Measurements from ENCODE around the gene GLIS1.

Gene GLIS1

DNA sequence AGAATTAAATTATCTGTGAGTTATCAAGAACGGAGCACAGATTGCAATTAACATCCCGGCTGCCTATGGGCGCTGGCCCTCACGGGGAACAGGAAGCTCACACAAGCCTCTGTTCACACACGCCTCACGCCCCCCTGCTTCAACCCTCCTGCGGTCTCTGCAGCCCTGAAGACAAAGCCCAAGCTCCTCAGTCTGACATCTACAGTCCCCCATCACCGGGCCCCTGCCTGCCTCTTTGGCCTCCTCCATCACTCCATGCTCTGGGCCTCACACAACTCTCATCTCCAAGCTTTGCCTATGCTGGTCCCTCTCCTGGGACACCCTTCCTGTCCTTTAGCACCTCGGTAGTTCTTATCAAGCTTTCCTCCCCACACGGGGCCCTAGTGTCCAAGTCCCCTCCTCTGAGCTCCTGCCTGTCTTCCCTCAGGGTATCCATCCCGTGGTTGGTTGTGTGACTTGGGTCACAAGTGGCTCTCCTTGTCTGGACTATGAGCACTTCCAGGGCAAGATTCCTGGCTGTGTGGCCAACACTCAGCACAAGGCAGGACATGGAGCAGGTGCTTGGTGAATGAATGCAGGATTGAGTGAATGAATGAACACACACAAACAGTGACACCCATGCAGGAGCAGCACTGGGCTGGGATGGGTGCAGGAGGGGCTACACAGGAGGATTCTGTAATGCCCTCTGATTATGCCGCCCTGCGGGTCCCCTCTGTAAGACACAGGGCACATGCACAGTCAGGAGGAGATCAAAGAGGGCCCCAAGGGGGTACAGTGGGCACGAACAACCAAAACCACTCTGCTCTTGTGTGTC, 163.6 kb downstream of the GLIS1 start:
- DNase-seq: no peak

DNA sequence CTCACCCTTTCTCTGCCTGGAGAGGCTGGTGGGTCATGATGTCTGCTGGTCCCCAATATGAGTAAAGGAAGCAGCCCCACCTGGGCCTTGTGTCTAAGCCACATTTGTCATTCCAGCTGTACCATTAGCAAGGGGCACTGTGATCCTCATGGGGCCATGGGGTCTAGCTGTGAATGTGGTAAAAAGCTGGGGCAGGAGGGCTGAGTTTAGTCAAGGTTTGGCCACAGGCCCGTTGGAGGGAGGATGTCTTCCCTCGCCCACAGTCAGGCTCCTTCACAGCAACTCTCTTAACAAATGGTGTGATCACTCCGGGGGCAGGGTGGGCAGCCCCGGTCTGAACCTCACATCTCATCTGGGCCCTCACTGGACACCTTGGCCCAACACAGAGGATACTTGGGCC, 164.3 kb downstream of the GLIS1 start:
- DNase-seq: no peak

DNA sequence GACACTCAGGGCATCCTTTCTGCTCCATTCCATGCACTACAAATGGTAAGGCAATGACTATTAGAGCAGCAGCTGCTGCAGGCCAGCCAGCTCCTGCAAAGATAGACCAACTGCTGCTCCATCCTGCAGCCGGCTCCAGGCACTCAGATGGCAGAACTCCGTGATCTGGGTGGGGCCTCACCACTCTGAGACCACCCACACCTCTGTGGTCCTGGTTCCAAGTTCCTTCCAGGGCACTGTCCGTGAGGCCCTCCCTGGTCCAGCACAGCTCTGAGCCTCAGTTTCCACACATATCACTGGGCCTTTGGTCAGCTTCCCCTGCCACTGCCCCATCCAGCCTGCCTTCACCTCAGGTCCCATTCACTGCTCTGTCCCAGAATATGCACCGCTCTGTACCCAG, 165.0 kb downstream of the GLIS1 start:
- DNase-seq: no peak

DNA sequence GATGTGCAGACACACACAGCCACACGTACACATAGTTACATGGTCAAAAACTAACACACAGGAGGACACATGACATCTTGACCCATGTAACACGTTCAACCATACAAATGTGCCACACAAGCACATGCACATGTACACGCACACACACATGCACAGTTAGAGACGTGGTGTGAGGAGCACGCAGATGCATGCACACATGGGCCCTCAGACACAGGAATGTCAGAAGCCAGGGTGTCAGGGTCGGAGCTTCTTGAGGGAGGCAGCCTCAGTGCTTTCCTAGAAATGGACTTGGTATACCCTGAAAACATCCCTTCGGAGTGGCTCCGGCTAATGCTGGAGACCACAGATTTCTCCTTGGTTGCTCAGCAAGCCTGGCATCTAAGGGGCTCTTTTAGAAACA, 165.4 kb downstream of the GLIS1 start:
- no peak for DNase-seq

DNA sequence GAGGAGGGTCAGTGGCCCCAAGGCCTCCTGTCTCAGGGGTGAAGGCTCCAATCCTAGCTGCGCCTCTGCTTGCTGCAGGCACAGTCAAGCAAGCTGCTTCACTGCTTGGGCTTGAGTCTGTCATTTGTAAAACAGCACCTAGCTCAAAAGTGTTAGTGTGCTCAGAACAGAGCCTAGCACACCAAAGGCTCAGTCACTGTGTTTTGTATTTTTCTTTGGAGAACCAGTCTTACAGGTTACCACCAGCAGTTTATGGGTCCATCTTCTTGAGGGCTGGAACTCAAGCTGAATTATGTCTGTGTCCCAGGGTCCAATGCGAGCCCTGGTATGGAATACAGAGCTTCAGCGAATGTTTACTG, 166.2 kb downstream of the GLIS1 start:
- DNase-seq: no peak

DNA sequence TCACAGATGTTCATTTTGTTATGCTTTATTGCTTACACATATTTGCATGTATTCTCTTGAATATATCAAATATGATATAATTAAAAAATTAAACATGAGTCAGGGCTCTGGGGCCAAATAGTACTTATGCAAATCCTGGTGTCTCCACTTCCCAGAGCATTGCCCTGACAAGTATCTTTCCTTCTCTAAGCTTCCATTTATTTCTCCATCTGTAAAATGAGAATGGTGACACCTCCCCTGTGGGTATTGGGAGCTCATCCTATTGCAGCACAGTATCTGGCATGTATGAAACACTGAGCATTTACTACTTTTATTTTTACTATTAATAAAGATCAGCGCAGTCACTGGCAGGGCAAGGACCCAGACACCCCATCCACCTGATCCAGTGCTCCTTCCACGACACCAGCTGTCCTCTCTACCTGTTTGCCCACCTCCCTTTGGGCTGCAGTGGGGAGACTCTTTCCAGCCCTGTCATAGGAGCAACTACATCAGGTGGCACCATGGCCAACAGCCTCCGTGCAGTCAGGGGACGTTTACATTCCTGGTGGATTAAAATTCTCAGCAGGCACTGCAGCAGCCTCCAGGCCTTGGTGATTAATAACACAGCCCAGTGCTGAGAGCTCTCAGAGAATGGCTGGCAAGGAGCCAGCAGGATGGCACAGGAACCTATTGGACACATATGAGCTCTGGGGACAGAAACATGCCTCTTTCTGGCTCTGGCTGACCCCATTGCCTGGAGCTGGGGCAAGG, 166.7 kb downstream of the GLIS1 start:
- DNase-seq: peak; percentile 34

DNA sequence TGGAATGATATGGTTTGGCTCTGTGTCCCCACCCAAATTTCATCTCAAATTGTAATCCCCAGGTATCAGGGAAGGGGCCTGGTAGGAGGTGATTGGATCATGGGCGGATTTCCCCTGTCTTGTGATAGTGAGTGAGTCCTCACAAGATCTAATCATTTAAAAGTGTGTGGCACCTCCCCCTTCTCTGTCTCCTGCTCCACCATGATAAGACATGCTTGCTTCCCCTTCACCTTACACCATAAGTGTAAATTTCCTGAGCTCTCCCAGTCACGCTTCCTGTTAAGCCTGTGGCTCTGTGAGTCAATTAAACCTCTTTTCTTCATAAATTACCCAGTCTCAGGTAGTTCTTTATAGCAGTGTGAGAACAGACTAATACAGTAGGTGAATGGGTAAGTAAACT, 170.4 kb downstream of the GLIS1 start:
- DNase-seq: no peak

DNA sequence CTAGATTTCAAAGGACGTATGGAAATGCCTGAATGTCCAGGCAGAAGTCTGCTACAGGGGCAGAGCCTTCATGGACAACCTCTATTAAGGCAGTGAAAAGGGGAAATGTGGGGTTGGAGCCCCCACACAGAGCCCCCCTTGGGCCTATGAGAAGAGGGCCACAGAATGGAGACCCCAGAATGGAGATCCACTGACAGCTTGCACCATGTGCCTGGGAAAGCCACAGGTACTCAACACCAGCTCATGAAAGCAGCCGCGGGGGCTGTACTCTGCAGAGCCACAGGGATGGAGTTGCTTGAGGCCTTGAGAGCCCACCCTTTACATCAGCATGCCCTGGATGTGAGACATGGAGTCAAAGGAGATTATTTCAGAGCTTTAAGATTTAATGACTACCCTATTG, 171.1 kb downstream of the GLIS1 start:
- no peak for DNase-seq

DNA sequence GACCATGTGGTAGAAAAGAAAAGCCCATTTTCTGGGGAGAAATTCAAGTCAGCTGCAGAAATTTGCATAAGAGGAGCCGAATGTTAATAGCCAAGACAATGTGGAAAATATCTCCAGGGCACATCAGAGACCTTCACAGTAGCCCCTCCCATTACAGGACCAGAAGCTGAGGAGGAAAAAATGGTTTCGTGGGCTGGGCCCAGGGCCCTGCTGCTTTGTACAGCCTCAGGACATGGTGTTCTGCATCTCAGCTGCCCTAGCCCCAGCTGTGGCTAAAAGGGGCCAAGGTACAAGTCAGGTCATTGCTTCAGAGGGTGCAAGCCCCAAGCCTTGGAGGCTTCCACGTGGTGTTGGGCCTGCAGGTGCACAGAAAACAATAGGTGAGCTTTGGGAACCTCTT, 171.5 kb downstream of the GLIS1 start:
- no peak for DNase-seq

DNA sequence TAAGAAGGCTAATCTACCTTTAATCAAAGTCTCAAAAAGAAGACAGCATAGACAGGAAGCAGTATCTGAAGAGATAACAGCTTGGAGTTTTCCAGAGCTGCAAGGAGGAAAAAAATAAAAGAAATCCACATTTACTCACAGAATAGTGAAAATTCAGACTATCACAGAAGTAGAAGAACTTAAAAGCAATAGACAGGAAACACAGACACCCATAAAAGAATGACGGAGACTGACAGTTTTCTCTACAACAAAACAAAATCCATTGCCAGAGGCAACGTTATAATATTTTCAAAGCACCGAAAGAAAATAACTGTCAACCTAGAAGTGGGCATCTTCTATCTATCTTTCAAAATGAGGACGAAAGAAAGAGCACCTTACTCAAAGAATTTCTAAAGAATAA, 175.4 kb downstream of the GLIS1 start:
- DNase-seq: no peak

DNA sequence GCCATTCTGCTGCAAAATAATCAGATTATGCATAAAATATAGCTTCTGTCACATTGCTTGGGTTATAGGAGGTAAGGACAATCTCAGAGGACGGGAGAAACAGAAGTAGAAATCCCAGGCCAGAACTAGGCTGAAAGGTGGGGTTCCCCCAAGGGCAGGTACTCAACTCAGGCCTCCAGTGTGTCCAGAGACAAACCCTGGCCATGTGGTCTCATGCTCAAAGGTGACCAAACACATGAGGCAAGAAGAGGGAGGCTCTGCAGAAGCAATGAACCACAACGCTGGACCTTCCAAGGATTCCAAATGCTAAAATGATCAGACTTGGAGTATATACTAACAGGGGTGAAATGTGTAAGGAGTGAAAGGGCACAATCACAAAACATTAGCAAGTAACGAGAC, 176.0 kb downstream of the GLIS1 start:
- DNase-seq: no peak

DNA sequence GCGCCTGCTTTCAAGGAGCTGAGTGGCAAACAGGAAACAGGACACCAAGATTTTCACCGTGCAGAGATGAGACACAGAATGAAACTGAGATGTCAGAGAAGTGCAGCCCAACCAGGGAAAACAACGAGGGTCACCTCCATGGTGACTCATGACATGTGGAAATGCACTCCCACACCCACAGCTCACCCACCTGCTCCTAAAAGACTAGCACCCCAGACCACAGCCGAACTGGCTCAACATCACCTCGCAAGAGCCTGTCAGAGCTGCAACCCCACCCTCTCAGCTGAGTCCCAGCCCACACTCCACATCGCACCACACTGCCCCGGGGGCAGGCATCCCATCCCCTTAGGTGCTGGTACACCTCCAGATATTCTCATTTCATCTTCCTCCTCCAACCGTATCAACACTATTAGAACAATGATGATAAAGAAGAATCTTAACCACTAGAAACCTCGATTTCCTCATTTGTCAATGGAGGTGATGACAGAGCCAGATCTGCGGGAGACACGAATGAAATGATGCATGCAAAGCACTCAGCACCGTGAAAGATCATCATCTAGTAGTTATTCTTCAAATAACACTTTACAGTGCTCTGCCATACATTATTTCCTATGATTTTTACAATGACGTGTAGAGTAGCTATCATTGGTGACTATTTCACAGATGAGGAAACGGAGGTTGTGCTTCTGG, 176.5 kb downstream of the GLIS1 start:
- DNase-seq: no peak

DNA sequence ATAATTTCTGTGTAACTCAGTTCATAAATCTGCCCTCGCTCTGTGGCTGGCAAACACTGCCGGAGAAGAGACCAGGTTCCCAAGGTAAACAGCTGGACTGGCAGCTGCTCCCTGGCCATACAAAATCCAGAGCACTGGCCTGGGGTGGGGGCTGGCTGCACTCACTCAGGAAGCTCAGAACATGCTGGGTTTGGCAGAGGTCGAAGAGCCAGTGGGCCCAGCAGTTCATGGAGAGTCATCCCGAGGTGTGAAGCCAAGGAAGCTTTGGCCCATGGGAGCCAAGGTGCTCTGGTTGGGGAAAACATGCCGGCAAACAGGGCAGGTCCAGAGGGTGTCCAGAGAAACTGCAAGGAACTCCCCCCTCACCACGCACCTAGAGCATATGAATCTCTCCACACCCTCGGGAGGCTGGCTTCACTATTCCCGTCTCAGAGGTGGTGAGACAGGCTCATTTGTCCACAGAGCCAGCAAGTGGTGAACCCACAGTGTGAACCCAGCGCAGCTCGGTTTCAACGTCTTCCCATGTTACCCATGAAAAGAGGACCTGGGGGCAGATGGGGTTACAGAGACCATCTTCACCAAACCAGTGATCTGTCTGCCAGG, 177.4 kb downstream of the GLIS1 start:
- no peak for DNase-seq

DNA sequence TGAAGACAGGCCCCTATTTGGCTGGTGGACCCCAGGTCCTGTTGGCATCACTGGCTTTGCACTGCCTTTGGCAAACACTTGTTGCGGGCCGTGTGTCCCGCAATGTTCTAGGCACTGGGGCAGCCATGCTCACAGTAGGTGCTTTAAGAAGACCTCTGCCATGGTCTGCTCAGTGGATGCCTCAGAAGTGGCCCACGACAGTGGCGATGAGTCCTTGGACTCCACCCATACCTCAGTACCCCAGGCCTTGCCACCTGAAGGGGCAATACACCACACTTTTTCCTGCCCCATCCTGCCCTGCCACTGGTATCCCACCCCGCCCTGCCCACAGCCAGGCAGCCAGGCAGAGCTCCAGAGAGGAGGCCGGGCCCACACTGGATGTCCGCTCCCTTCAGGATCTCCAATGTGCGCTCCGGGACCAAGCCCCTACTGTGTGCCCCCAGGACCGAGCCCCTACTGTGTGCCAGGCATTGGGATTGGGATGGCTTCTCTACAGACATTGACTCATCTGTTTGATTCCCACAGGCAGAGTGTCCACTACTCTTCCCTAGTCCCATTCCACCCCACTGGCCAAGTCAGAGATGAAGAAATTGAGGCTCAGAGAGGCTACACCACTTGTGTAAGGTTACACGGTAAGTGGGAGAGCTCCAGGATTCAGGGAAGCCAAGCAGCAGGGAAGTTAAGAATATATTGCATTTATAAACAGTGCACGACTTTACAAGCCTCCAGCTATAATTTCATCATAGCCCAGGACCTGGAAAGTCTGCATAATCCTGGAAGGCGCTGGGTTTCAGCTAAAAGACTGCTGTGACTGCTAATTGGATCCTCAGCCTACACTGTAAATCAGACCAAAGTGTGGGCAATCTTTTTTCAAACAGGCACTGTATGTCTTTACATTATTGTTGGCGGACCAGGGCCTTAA, 178.1 kb downstream of the GLIS1 start:
- DNase-seq: no peak

DNA sequence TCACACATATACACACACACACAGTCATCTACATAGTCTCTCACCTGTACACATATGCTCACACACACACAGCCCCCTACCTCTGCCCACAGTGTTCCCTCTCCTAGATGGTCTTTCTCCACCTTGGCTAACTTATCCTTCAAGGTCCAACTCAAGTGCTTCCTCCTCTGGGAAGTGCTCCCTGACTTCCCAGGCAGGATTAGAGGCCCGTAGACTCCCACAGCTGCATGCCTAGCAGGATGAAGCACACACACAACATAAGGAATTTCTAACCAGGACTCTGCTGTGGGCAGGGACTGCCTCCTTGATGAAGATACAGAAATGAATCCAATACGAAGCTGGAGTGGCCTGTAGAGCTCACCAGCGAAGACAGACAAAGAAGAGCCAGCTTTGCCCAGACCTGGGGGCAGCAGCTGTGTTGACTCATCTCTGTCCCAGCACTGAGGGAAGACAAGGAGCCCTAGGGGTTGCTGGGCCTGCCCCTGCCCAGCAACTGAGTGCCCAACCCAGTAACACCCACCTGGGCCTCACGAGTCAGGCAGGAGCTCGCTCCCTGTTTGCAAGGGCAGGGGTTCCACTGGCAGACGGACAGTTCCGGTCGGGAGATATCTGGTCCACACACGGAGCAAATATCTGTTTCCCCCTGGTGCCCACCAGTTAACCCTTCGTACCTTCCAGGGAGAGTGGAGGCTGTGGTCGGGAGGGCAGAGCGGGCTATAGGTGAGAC, 178.9 kb downstream of the GLIS1 start:
- no peak for DNase-seq

DNA sequence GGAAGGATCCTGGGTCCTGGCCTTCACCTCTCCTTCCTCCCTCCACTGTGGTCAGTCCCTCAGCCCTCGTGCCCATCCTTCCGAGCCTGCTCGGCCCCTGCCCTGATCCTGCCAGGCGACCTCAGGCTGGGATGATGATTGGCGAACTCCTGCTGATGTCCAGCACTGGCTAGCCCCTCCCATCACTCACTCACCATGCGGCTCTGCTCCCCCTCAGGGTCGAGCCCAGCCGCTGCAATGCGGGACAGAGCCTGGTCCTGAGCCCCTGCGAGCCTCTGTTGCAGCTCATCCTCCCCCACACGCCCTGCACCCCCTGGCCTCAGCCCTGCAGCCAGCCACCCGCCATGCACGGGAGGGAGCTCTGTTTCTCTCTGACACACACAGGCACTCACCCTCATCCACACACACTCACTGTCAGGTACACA, 179.6 kb downstream of the GLIS1 start:
- no peak for DNase-seq

DNA sequence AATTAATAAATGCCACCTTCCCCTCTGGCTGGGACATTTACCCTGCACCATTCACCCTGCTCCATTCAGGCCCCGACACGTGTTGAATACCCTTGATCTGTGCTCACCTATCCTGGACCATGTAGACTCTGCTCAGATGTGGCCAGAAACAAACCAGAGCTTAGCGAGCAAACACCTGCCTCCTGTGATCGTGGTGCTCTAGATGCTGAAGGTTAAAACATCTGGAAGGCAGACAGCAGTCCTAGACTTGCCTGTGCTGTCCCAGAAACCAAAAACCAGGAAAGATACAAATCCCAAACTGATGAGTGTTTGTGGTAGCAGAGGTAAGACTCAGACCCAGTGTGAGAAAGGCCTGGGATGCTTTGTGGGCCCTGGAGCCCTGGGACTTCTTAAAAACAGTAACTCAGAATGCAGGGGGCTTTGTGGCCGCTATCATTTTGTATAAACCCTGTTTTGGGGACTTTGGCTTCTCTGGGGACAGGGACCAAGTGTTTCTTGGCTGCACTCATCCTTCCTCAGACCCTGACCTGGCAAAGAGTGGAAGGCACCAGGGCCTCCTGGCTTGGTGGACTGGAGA, 180.1 kb downstream of the GLIS1 start:
- no peak for DNase-seq

DNA sequence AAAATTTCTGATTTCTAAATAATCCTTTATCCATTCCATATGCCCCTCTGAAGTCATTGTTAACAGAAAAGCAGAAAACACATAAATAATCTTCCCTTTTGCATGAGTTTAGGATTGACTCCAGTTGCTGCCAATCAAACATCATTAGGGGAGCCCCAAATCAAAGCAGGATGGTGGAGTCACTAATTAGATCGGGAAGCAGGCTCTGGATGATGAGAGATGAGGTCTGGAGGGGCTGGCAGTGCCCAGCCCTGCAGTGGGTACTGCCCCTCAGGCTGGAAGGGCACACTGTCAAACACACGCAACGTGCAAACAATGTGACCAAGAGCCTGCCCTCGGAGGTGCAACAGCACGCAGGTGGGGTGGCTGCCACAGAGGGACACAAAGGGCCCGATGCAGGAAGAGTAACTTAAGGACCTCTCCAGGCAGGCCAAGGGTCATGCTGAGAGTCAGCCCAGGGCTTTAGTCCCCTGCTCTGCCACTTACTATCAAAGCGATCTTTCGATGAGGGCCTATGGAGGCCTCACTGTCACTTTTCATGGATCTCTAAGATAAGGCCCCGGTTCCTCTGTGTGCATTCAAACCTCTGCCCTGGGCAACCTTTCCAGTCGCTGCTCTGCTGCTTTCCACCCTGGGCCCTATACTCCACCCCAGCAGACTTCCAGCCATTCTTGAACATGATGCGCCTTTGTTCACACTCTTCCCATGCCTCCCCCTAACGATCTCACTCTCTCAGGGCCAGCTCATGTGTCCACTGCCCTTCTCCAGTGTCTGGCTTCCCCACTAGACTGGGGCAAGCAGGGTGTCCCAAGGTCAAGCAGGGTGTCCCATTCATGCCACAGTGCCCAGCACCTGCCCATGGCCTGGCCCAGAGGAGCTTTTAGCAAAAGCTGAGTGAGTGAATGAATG, 180.9 kb downstream of the GLIS1 start:
- no peak for DNase-seq

DNA sequence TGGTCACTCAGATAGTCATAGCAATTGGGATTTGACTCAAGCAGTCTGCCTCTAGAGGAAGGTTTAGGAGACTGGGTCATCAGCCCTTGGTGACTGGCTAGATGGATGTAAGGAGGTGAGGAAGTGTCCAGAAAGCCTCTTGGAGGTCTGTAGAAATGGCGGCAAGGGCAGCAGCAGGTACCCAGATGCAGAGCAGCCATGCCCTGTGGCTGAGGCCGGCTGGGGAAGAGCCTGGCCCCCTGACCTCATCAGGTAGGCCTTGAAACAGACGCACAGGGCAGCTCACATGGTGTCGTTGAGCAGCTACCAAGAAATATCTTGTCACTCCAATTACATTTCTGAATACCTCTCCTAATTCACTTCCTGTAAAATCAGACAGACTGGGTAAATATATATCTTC, 181.6 kb downstream of the GLIS1 start:
- DNase-seq: no peak

DNA sequence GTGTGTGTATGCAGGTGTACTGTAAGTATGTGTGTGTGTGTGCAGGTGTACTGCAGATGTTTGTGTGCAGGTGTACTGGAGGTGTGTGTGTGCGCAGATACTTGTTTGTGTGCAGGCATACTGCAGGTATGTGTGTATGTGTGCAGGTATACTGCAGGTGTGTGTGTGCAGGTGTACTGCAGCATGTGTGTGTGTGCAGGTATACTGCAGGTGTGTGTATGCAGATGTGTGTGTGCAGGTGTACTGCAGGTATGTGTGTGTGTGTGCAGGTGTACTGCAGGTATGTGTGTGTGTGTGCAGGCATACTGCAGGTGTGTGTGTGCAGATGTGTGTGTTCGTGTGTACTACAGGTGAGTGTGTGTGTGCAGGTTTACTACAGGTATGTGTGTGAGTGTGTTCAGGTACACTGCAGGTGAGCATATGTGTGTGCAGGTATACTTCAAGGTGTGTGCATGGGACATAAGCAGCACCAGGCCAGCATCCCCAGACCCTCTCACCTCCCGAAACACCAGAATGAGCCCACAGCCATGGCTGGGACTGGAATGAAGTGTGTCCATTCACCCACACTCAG, 182.2 kb downstream of the GLIS1 start:
- no peak for DNase-seq

Data from midbrain (tissue), 1 donor.